NCI-H146 treated with DMSO at 0.1 percent for 48 hours (cell line): ENCODE measurements around the gene EZR.

Source experiments
- DNase-seq: peaks from one replicate; lab custom pipeline; 2025; ENCODE audit not compliant: unreplicated experiment; lab: John Stamatoyannopoulos, UW

Gene EZR

GRCh38 chr6:158819213-158819976 lies at the start of gene EZR:
TSS of gene EZR (minus strand) at chr6:158819368. CDS start at chr6:158818093, 1,275 bp downstream.
- peak; percentile 85 for DNase-seq

DNA sequence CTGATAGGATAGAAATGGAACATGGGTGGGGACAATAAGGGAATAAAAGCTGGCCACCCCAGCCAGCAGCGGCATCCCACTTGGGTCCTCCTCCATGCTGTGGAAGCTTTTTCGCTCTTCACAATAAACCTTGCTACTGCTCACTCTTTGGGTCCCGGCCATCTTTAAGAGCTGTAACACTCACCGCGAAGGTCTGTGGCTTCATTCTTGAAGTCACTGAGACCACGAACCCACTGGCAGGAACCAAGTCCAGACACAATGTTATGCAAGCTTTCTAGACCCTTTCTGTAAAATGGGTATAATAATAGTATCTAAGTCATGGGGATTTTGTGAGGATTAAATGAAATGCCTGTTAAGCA lies 48.9 kb upstream of the EZR start:
- DNase-seq, result no peak

GRCh38 chr6:158867381-158868121 lies 48.4 kb upstream of the EZR start:
- no peak for DNase-seq

DNA sequence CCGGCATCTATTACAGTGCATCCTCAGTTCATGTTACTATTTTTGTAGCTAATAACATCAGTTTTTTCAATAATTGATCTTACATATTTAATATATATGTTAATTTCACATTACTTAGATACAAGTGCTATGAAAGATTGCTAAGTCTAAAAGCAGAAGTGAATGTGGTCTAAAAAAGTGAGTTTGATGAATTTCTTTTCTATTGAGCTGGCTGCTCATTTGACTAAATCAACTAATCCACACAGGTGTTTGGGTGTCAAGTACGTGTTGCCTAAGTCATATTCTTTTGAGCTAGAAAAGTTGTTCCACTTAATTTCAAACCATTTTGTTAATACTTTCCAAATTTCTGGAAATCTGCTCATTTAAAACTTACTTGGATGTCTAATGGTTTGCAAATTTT lies 46.6 kb upstream of the EZR start:
- DNase-seq, result no peak

- no peak for DNase-seq
Observed at GRCh38 chr6:158863646-158864045, 44.5 kb upstream of the EZR start.

DNA sequence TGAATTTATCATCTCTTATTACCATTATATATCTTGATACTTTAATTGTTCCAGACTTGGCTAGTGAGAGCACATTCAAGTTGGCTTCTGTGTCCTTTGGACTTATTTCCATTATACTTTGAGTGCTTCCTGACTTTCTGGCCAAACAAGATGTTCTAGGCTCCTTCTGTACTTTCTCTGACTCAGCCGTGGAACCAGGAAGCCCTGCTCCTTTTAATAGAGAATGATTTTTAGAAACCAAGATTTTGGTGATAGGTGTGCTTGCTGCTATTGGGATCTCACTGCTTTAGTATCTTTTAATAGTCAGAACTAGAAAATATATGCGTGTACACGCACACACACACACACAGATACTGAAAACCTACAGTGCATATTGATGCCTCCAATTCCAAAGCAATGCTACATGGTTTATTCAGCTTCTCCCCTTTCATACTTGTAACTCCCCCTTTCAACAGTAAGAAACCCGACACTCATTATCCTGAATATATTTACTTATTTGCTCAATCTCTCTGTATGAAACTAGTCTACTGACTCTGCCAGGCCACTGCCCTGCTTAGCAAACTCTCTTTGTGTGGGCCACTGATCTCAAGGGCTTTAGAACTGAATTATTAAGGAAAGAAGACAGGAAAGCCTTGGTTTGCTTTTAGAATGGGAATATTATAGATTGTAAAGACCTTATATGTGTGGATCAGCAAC lies 42.7 kb upstream of the EZR start:
- peak; percentile 86 for DNase-seq

GRCh38 chr6:158860279-158860865 lies 41.2 kb upstream of the EZR start:
- DNase-seq, result no peak

DNA sequence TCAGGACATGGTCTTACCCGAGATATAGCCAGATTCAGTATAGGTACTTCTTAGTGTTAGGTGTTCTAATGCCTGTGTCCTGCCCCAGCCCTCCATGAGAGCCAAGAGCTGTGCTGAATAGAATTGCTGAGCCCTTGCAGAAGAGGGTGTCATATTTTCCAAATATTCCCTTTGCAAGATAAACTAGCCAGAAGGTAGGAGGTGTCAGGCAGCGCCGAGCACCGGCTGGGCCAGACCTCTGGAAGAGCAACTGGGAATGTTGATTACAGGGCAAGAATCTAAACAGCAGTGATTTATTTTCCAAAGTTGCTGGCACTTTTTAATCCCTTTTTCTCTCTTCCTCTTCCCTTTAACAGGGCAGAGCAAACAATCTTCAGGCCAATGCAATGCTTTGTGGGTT lies 37.1 kb upstream of the EZR start:
- no peak for DNase-seq

GRCh38 chr6:158854214-158855101 lies 35.3 kb upstream of the EZR start:
- DNase-seq, result no peak

GRCh38 chr6:158853880-158854213 lies 34.7 kb upstream of the EZR start:
- no peak for DNase-seq

DNA sequence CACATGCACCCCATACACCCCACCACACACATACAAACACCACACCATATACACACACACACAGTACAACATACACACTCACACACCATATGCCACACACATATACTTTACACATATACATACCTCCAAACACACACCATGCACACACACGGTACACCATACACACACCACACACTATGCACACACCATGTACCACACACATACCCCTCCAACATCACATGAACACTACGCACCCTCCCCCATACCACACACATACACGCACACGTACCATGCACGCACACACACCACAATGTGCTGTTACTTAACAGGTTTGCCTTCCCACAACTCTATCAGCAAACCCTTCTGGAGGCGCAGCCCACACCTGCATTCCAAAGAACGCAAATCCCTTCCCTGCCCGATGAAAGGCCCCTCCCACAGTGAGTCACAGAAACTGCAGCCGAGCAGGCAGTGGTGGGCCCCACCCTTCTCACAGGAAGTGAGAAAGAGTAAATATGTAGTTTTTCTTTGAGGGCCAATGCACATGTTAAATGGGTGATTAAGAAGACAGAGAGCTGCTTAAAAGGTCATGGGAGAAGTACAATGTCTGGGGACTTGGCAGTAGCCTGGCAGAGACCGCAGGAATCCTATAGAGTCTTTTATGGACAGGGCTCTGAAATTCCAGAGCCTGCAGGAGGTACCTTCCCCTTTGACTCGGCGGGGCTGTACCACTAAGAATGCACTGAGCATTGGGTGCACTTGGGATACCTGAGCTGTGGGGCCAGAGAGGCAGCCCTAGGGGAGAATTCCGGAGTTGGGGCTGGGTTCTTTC lies 34.1 kb upstream of the EZR start:
- peak; percentile 61 for DNase-seq

DNA sequence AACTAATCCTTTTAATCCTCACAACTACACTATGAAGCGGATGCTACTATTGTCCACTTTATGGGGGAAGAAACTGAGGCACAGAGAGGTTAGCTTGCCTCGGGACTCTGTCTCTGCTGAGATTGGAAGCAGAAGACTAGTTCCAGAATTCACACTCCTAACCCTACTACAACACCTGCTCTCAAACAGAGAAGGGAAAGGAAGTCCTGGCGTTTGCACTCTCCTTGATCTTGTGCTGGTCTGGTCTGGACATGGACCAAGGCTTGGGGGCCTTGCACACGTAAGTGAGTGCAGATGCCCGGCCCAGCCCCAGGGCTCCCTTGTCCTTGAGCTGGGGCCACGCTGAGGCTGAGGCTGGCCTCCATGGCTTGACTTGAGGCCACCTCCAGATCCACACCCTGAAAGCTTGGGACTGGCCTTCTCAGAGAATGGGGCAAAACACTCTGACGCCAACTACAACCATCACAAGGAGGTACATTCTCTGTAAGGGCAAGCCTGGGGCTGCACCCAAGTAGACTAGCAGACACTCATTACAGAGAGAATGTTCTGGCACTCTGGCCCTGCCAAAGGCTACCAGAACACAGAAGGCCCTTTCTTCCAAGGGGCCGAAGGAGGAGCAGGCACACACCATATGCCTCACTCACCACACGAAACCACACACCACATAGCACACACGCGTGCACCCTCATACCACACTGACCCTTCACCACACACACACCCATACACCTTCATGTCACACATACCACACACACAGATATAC lies 33.3 kb upstream of the EZR start:
- DNase-seq, result no peak

- DNase-seq, result no peak
Observed at GRCh38 chr6:158850807-158851115, 31.6 kb upstream of the EZR start.

GRCh38 chr6:158849899-158850806 lies 31.0 kb upstream of the EZR start:
- peak; percentile 66 for DNase-seq

DNA sequence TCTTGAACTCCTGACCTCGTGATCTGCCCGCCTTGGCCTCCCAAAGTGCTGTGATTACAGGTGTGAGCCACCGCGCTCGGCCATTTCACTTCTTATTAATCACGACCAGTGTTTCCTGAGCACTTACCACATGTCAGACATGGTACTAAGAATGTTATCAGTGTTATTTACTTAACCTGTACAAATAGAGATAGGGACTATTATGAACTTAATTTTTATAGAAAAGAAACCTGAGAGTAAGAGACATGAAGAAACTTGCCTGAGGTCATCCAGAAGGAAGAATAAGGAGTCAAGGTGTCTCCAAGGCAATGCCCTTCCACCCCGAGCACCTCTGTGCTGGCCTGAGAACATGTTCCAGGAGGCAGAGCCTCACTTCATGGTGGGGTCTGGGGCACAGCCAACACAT lies 29.3 kb upstream of the EZR start:
- peak; percentile 60 for DNase-seq

DNA sequence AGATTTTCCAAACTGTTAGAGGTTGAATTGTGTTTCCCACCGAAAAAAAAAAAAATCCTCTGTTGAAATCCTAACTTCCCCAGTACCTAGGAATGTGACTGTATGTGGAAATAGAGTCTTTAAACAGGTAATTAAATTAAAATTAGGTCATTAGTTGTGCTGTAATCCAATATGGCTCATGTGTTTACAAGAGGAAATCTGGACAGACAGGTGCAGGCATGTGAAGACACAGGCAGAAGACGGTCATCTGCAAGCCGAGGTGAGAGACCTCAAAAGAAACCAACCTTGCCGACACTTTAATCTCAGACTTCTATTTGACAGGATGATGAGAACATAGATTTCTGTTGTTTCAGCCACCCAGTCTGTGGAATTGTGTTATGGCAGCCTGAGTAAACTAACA lies 28.6 kb upstream of the EZR start:
- peak; percentile 43 for DNase-seq

DNA sequence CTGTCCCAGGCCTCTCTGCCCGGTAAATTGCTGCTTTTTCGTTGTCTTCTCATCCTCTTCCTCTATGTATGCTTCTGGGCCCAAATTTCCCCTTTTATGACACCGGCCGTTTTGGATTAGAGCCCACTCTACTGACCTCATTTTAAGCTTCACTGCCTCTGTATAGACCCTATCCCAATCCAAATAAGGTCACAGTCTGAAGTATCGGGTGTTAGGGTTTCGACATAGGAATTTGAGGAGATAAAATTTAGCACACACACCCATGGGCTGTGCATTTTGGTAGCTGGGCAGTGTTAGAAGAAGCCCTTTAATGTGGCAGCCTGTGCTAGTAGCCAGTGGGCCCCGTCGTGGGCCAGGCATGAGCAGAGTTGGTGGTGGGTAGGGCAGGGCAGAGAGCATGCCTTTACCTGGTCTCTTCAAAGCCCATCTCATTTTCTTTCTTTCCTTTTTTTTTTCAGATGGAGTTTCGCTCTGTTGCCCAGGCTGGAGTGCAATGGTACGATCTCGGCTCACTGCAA lies 27.9 kb upstream of the EZR start:
- no peak for DNase-seq
